Thoracic aorta (tissue), 2 donors: ENCODE measurements around the gene GINS1. TPM values are rescaled to one million over a fixed set of nuclear protein-coding genes. Genes with fewer than 3 reads are reported as not detected.

Source experiments
- ATAC-seq: fragments of 150-250 bp; one replicate; pipeline ENCODE4 v1.8.0; 2017; ENCODE audit warnings: low read depth; ENCODE audit not compliant: insufficient number of reproducible peaks, low FRiP score
- DNase-seq: peaks from one replicate; pipeline ENCODE4 v3.0.0-alpha.2; 2020; ENCODE audit warnings: low spot score
- H3K27ac ChIP-seq, 2 donors: fragments of 200-600 bp; sonication (generic); 1 replicate in 1 of 2; 2 replicates in 1 of 2; pipeline ENCODE4 v1.5.1; 2016; ENCODE audit warnings: mild to moderate bottlenecking in 2 of 2, moderate library complexity in 2 of 2
- H3K27me3 ChIP-seq: fragments of 200-600 bp; sonication (generic); replicated peaks from 2 replicates; pipeline ENCODE4 v1.6.0; 2016; ENCODE audit warnings: mild to moderate bottlenecking; ENCODE audit not compliant: insufficient read depth
- H3K36me3 ChIP-seq: fragments of 200-600 bp; sonication (generic); one replicate; pipeline ENCODE4 v1.5.1; 2016
- H3K4me1 ChIP-seq, 2 donors: fragments of 200-600 bp; sonication (generic); 1 replicate in 1 of 2; 2 replicates in 1 of 2; pipeline versions ENCODE4 v1.5.1 to v1.6.0; 2016; ENCODE audit warnings: low read depth in 2 of 2, mild to moderate bottlenecking in 1 of 2; ENCODE audit not compliant: control insufficient read depth in 1 of 2
- H3K4me3 ChIP-seq: fragments of 200-600 bp; sonication (generic); 2 replicates; pipeline ENCODE4 v1.5.1; 2016; ENCODE audit warnings: mild to moderate bottlenecking
- H3K9me3 ChIP-seq: fragments of 200-600 bp; sonication (generic); 2 replicates; pipeline ENCODE4 v1.5.1; 2016
- total RNA-seq, 2 donors: library from RNA; depleted of rRNA; stranded (reverse); fragments of >200 nt; gene quantifications; one replicate each; pipeline versions ENCODE4 v1.1.0 to v1.2.3, GENCODE V29; 2016
- TF ChIP-seq, protein P1 (sequence below): fragments of 200-600 bp; sonication (generic); IDR thresholded peaks from one replicate; pipeline ENCODE4 v1.5.1; 2019; ENCODE audit warnings: antibody characterized with exemption

Gene GINS1
- total RNA-seq, 2 donors from 2014 or later, result 0.41 TPM; not detected in 1

DNA sequence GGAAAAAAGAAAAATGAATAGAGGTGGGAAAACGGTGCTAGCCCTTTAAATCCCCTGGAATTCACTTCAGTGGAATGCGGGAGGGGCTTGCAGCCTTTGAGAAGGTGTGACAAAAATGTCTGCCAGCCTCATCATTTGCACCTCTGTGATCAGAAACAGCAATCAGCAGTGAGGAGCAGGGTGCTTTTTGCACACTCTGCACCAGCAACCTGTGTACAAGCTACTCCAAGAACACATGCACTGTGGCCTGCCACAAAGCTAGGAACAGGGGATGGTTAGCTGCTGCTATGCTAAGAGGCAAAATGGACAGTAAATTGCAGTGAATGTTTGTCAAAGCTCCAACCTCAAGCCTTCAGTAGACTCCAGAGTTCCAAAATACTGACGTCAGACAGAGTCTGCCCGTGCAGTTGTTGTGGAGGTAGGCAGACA is 29.7 kb downstream of the GINS1 start:
- H3K9me3 ChIP-seq, result no peaks in the 10 kb centered on the region
- H3K27me3 ChIP-seq, result no peaks in the 10 kb centered on the region
- ATAC-seq (no peak), DNase-seq (no peak)
- H3K4me3 ChIP-seq, result no peak overlapping the region
- H3K27ac ChIP-seq, result no peak overlapping the region
- H3K4me1 ChIP-seq, result no peaks in the 10 kb centered on the region
- TF ChIP-seq, protein P1, sequence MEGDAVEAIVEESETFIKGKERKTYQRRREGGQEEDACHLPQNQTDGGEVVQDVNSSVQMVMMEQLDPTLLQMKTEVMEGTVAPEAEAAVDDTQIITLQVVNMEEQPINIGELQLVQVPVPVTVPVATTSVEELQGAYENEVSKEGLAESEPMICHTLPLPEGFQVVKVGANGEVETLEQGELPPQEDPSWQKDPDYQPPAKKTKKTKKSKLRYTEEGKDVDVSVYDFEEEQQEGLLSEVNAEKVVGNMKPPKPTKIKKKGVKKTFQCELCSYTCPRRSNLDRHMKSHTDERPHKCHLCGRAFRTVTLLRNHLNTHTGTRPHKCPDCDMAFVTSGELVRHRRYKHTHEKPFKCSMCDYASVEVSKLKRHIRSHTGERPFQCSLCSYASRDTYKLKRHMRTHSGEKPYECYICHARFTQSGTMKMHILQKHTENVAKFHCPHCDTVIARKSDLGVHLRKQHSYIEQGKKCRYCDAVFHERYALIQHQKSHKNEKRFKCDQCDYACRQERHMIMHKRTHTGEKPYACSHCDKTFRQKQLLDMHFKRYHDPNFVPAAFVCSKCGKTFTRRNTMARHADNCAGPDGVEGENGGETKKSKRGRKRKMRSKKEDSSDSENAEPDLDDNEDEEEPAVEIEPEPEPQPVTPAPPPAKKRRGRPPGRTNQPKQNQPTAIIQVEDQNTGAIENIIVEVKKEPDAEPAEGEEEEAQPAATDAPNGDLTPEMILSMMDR, result no peak
- no peaks in the 10 kb centered on the region for H3K36me3 ChIP-seq

DNA sequence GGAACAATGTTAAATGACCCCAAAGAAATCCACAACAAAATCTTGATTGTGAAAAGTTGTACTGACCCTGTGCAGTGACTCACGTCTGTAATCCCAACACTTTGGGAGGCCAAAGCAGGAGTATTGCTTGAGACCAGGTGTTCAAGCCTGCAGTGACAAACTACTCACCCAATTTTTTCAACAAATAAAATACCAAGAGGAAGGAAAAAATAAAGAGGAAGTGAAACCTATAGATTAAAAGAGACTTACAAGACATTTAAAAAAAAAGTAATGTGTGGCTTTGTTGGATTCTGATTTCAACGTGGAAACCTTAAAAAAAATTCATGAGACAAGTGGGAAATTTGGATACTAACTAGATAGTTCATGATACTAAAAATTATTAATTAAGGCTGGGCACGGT is 31.9 kb downstream of the GINS1 start:
- H3K4me1 ChIP-seq, result no peaks in the 10 kb centered on the region
- H3K4me3 ChIP-seq, result no peak overlapping the region
- no peaks in the 10 kb centered on the region for H3K27me3 ChIP-seq
- H3K9me3 ChIP-seq, result no peaks in the 10 kb centered on the region
- no peak for ATAC-seq
- TF ChIP-seq, protein P1, result no peak
- no peak overlapping the region for H3K27ac ChIP-seq
- no peaks in the 10 kb centered on the region for H3K36me3 ChIP-seq
- DNase-seq, result no peak

DNA sequence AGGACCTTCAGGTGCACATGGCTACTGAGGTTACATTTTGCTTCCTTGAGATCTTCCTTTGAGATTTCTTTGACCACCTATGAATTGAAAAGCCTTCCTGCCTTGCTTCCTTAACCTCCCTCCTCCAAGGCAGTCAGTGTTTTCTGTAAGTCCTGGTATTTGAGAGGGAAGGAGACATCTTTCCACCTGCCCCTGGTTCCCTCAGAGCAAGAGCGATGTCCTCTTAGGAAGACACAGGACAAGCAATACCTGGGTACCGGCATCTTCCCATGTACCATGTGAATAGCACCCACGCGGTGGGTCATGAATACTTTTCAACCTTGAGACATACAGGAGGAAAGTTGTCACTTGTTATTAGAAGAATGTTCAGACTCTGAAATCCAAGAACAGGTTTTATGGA is 37.1 kb downstream of the GINS1 start:
- no peak for ATAC-seq
- DNase-seq, result no peak
- TF ChIP-seq, protein P1, result no peak
- Histone ChIP-seq H3K36me3 (no peaks in the 10 kb centered on the region), H3K4me1 (no peaks in the 10 kb centered on the region), H3K27me3 (no peaks in the 10 kb centered on the region), H3K9me3 (no peaks in the 10 kb centered on the region), H3K4me3 (no peak overlapping the region), H3K27ac (no peak overlapping the region)

DNA sequence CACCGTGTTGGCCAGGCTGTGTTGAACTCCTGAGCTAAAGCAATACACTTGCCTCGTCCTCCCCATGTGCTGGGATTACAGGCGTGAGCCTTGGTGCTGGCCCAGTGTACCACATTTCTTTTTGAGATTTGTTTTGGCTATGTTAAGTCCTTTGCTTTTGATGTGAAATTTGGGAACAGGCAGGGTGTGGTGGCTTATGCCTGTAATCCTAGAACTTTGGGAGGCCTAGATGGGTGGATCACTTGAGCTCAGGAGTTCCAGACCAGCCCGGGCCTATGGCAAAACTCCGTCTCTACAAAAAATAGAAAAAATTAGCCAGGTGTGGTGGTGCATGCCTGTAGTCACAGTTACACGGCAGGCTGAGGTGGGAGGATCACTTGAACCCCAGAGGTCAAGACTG is 40.2 kb downstream of the GINS1 start:
- Histone ChIP-seq H3K27ac (no peak overlapping the region), H3K27me3 (no peaks in the 10 kb centered on the region), H3K4me3 (no peak overlapping the region), H3K9me3 (no peaks in the 10 kb centered on the region), H3K4me1 (no peaks in the 10 kb centered on the region), H3K36me3 (peaks cover 4% of the 10 kb centered on the region)
- no peak for ATAC-seq
- DNase-seq, result no peak
- TF ChIP-seq, protein P1, result no peak

DNA sequence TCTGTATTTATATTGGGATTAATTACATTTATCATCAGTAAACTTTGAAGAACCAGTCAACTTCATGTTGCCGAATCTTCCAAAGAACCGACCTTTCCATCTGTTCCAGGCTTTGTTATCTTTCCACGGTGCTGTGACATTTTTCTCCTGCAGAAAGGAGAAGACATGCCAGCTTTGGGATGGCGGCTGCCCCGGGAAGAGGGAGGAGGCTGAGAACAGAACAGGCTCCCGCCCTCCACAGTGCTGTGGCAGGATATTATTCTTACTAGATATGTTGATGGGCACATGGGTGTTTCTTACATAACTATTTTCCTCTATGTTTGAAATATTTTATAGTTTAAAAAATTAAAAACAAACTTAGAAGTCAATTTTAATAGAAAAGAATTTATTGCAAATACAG is 44.9 kb downstream of the GINS1 start:
- H3K4me1 ChIP-seq, result no peaks in the 10 kb centered on the region
- no peaks in the 10 kb centered on the region for H3K27me3 ChIP-seq
- H3K4me3 ChIP-seq, result no peak overlapping the region
- no peak for DNase-seq
- no peaks in the 10 kb centered on the region for H3K9me3 ChIP-seq
- peaks cover 26% of the 10 kb centered on the region for H3K36me3 ChIP-seq
- no peak for ATAC-seq
- no peak overlapping the region for H3K27ac ChIP-seq
- TF ChIP-seq, protein P1, result no peak
